NCI-H2227 (cell line): ENCODE results near the gene CST9.
"Not testable (repeated sequence)": the region's sequence is repeated elsewhere in the genome, so short reads cannot be mapped to it uniquely, and the experiment has no call there.

Experiments used
- DNase-seq: peaks from one replicate; lab custom pipeline; 2025; ENCODE audit not compliant: unreplicated experiment; lab: John Stamatoyannopoulos, UW

Gene CST9

GRCh38 chr20:23588434-23589403 lies 17.0 kb downstream of the CST9 start:
- DNase-seq = no peak

DNA sequence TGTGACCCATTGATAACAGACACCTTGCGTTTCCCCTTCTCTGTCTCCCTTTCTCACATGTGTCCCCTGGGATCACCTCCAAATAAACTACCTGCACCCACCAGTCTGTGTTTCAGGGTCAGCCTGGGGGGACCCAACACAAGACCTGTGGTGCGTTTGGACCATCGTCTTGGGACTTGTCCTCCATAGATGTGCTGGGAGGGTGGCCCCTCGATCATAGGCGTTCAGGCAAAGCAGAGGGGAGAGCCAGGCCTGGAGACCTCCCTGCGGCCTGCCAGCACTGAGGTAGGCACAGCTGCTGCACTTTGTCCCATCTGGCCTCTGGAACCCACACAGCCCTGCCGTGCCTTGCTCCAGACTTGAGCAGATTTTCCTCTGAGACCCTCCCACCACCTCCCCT lies 18.1 kb downstream of the CST9 start:
- no peak for DNase-seq

DNA sequence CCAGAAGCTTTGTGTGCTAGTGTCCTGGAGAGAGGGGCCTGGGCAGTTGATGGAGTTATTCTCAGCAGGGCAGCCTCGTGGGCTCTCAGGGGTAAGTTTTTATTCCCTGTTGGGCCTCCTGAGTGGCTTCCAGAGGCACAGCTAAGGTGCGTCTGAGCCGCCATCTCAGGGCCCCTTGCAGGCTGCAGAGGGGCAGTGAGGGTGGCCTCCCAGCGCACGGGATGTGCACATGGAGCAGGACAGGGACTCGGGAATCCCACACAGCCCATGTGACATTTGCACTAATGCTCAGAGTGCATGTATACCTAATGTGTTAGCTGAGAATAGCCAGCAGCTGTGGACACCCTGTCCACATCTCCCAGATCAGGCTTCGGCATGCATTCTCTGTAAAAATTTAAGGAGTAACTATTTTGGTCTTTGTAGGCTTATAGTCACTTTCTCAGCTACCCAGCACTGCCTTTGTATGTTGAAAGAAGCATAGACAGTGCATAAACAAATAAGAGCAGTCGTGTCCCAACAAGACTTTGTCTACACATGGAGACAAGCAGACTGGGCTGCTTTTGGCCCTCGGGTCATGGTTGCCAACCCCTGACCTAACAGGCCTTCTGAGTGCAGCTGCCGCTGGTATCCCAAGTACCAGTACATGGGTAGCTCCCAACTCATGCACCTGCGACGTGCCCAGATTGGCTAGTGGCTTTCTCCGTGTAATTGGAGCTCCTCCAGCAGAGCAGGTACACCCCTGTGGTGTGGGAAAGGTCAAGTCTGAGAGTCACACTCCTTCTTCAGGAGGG lies 18.8 kb downstream of the CST9 start:
- DNase-seq = no peak

- DNase-seq = no peak
Measured at GRCh38 chr20:23585808-23586734, 19.6 kb downstream of the CST9 start.

GRCh38 chr20:23585449-23585807 lies 20.3 kb downstream of the CST9 start:
- DNase-seq = no peak

DNA sequence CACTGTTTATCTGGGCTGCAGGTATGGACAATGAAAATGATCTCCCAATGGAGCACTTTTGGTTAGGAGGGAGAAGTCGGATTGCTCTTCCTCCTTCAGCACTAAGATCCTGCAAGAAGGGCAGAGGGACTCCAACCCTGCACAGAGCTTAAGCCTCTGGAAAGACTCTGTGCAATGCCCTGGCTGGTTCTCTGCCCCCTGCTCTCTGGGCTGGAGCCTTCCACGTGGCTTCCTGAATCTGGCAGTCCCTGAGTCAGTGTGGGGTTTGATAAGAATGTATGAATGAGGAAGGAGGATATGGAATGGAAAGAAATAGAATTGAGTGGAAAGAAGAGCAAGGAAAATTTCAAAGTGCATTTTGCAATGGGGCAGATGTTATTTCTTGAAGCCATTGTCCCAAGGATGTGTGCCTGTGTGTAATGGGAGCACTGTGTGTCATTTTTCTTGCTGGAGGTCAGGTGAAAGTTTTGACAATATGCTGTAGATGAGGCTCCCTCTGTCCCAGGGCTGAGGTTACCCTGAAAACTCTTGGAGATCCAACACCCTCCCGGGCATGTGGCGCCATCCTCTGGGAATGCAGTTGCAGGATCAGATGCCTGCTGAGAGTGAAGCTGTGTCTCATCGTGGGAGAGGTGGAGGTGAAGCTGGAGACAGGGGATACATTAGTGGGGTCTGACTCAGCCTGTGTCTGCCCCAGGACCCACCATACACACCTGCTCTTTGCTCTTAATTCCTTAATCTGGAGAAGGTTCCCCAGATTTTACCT lies 21.1 kb downstream of the CST9 start:
- no peak for DNase-seq

DNA sequence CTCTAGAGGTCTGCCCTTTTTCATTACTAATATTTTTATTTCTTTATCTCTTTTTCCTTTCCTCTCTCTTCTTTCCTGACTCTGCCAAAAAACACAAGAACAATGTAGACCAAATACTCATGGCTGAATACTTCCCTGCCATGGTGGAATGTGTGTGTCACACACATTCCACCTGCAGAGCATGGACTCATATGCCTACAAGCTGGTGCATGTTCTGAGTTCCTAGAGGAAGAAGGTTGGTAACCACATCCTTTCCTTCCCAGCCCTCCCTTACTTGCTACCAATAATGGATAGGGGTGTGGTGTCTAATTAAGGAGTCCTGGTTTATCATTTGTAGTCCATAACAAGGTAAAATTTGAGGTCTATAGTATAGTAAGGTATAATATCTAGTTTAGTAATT lies 22.2 kb downstream of the CST9 start:
- no peak for DNase-seq

GRCh38 chr20:23582293-23582692 lies 23.4 kb downstream of the CST9 start:
- no peak for DNase-seq

GRCh38 chr20:23581833-23582232 lies 23.9 kb downstream of the CST9 start:
- not testable (repeated sequence) for DNase-seq

- DNase-seq = no peak
Measured at GRCh38 chr20:23574977-23575376, 30.7 kb downstream of the CST9 start.

GRCh38 chr20:23570178-23570760 lies 35.4 kb downstream of the CST9 start:
- no peak for DNase-seq

DNA sequence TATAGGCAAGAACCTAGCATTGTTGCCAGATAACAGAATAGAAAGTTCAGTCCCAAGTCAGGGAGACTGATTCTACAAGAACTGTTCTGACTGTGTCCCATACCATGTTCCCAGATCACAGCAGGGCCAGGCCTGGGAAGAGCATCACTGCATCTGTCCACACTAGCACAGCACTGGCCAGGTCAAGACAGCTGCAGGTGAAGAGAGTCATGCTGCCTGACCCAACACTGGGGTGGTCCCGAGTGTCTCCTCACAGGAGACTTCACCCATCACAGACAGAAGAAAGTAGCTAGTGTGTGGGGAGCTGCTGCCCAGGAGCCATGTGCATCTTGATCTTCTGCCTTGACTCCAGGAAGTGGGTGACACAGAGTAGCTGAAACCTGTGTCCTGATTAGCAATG lies 36.1 kb downstream of the CST9 start:
- DNase-seq = no peak

DNA sequence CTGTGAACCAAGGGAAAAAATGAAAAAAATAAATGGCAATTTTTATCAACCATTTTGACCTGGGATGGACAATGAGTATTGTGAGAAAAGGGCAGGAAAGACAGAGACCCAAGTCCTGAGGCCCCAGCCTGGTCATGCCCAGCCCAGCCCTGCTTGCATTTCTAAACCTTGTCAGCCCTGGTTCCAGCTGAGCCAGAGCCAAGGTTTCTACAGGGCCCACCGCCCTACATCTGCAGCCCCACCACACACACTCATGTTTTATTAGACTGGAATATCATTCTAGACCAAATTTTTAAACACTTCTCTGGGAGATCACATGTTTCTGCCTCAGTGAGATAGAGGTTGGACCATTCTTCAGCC lies 36.8 kb downstream of the CST9 start:
- no peak for DNase-seq

DNA sequence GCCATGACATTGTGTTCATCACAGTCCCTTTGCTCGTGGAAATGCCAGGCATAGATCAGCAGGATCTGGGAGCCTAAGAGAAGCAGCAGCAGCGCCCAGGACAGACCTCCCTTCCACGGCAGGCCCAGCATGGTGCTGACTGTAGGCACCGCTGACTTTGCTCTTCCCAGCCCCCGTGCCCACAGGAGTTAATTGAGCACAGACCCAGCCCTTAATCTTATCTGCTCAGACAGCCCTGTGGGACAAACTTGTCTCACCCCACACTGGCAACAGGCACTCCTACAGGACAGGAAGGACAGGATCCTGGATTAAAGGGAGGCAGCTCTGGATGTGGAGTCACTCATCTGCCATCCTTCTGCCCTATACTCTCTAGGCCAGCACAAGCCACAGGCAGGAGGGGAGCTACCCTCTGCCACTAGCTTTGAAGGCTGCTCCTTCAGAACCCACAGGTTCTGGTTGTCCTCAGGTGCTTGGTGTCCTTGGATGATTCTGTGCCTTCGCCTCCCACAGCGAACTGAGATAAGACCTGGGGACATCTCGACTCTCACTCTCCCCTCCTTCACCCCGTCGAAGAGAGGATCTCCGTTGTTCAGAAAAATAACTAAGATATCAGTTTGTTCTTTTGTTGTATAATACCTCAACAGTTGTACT lies 37.3 kb downstream of the CST9 start, which contains the start of gene CST9L:
Gene CST9L (minus strand): TSS at position 165 of the 651 bp plus-strand sequence. CDS start 34 bp downstream, at position 131.
- DNase-seq = no peak

DNA sequence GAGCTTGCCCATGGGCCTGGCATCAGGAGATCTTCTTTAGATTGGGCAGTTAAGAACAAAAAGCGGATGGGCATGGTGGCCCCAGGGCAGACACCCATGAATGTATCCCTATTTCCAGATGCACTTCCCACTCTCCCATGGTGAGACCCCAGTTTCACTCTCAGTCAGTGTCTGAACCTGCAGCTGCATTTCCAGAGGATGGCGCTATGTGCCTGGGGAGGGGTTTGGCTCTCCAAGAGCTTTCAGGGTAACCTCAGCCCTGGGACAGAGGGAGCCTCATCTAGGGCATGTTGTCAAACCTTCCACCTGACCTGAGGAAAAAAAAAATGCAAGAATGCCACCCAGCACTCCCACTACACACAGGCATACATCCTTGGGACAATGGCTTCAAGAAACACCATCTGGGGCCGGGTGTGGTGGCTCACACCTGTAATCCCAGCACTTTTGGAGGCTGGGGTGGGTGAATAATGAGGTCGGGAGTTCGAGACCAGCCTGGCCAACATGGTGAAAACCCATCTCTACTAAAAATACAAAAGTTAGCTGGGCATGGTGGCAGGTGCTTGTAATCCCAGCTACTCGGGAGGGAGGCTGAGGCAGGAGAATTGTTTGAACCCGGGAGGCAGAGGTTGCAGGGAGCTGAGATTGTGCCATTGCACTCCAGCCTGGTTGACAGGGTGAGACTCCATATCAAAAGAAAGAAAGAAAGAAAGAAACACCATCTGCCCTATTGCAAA lies 39.4 kb downstream of the CST9 start:
- DNase-seq = no peak

DNA sequence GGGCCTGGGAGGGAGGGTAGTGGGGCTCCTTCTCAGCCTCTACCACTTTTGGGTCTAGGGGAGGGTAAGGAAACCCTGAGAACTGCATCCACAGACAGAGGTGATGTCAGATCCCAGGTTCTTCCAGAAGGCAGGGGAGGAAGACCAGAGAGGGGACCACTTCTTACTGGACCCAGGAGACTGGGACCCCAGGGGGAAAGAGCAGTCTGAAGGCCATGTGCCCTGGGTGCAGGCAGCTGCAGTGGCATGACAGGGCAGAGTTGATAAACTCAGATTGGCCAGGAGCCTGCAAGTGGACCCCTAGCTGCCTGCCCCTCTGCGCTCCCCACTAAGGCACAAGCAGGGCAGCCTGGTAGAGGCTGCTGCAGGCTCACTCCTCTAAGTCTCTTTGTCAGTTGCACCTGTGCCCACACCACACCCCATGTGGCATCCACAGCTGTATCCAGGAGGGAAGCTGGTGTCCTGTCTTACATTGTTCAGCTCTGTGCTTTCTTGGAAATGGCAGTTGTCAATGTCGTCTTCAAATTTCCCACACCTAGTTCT lies 40.1 kb downstream of the CST9 start:
- no peak for DNase-seq

- no peak for DNase-seq
Measured at GRCh38 chr20:23564927-23565326, 40.8 kb downstream of the CST9 start.

DNA sequence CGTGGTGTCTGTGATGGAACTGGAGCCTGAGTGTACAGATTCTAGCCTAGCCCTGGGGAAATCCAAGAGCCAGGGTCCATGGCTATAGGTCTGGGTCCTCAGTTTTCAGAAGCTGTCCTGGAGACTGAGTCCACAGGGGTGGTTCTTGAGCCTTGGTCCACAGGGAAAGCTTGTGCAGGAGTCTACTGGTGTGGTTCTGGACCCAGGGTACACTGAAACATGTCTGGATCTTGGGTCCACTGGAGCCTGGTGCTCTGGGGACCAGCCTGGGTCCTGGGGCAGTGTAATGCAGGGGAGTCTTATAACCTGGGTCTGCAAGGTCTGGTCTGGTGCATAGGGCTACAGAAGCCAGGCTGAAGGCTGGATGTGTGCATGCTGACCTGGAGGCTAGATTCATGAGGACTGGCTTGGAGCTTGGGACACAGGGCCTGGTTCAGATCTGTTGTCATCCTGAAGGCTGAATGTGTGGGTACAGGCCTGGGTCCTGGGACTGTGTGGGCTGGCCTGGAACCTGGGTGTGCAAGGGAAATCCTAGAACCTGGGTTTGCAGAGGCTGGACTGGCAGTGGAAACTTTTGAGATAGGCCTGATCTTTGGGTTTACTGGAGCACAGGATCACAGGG lies 42.9 kb downstream of the CST9 start:
- no peak for DNase-seq
